Right renal cortex interstitium (tissue), 3 donors: Measurements from ENCODE around the gene C5orf24. TPM values are rescaled to one million over a fixed set of nuclear protein-coding genes. Genes with fewer than 3 reads are reported as not detected.

ENCODE experiments used
- DNase-seq, 3 donors: peaks; one replicate each; pipeline ENCODE4 v3.0.0-alpha.2; 2013; ENCODE audit warnings: low read depth in 3 of 3, low spot score in 2 of 3
- polyA plus RNA-seq, 3 donors: library from polyadenylated mRNA; unstranded; fragments of 120-200 nt; gene quantifications; one replicate each; pipeline ENCODE4 v1.2.1, GENCODE V29; 2013; ENCODE audit not compliant: insufficient read length in 3 of 3

Gene C5orf24
- polyA plus RNA-seq, 3 donors = 103 to 107 (median 107) TPM

DNA sequence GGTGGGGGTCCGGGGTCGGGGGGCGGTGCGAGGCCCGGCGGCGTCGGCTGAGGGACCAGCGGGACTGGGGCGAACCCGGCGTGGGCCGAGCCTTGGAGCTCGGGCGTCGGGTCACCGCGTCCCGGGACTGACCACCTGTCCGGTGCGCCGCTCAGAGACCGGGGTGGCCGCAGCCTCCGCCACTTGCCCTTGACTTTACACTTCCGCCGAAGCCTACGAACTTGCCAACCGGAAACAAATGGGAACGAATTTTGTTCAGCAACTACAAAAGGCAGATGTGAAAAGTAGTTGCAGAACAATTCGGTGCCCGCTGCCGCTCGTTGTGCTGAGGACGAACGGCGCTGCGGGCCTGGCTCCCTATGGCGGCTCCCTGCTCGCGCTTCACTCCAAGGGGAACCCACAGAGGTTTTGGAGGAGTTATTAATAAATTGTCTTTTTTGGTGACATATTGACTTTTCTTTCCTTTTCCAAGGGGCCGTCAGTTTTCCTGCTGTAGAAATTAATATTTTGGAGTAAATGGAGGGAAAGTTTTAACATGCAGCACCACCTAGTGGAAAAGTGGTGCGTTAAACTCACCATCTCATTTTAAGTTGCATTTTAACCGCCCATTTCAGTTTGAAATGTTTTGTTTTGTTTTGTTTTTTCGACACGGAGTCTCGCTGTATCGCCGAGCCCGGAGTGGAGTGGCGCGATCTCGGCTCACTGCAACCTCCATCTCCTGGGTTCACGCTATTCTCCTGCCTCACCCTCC, 59.7 kb downstream of the C5orf24 start:
- DNase-seq = peak; percentile 58 to 76 (median 71)

- DNase-seq = no peak
These were observed 61.0 kb downstream of the C5orf24 start for GRCh38 chr5:134906811-134907210.

Other genes with a start within 250 kb of the C5orf24 start
- 10 to 100 TPM; 47.7 to 51.0 (median 49.0) TPM for gene SAR1B, start 213.1 kb upstream of the C5orf24 start, polyA plus RNA-seq
- gene SEC24A, start 197.2 kb upstream of the C5orf24 start, polyA plus RNA-seq = 10 to 100 TPM; 21.3 to 22.1 (median 21.9) TPM
- gene CAMLG, start 107.4 kb upstream of the C5orf24 start, polyA plus RNA-seq = 10 to 100 TPM; 64.0 to 80.0 (median 66.5) TPM
- 10 to 100 TPM; 73.6 to 89.4 (median 78.0) TPM for gene DDX46, start 87.2 kb upstream of the C5orf24 start, polyA plus RNA-seq
- gene TXNDC15, start 28.4 kb downstream of the C5orf24 start, polyA plus RNA-seq = 10 to 100 TPM; 79.4 to 88.4 (median 79.6) TPM
- 10 to 100 TPM; 10.4 to 11.3 (median 10.8) TPM for gene PCBD2, start 59.2 kb downstream of the C5orf24 start, polyA plus RNA-seq
- 1 to 10 TPM in 1 of 3 donors, under 1 TPM in 2; 0.82 to 1.2 (median 0.98) TPM for gene CATSPER3, start 121.9 kb downstream of the C5orf24 start, polyA plus RNA-seq
- not detected for gene PITX1, start 188.3 kb downstream of the C5orf24 start, polyA plus RNA-seq